ENCODE data around the gene PLEKHA7.

The PLEKHA7 gene

DNA sequence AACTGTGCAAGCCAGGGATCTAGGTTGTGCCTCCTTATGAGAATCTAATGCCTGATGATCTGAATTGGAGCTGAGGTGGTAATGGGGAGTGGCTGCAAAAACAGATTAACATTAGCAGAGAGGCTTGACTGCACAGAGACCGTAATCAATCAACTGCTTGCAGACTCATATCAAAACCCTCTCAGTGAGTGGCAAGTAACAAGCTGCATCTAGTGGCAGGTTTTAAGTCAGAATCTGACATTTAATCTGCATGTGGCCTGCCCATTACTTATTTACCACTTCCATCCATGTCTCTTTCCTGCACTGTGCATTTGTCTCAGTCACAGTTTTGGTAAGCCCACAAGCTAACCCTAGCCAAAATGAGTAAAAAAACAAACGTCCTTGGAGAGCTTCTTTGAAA lies 264.5 kb downstream of the PLEKHA7 start:
- no peak overlapping the region for H3K27ac ChIP-seq
- TF ChIP-seq ZFX (IDR thresholded peaks at IDR 0.05; ENCODE audit: borderline replicate concordance) = no peak
- TF ChIP-seq, protein P1, sequence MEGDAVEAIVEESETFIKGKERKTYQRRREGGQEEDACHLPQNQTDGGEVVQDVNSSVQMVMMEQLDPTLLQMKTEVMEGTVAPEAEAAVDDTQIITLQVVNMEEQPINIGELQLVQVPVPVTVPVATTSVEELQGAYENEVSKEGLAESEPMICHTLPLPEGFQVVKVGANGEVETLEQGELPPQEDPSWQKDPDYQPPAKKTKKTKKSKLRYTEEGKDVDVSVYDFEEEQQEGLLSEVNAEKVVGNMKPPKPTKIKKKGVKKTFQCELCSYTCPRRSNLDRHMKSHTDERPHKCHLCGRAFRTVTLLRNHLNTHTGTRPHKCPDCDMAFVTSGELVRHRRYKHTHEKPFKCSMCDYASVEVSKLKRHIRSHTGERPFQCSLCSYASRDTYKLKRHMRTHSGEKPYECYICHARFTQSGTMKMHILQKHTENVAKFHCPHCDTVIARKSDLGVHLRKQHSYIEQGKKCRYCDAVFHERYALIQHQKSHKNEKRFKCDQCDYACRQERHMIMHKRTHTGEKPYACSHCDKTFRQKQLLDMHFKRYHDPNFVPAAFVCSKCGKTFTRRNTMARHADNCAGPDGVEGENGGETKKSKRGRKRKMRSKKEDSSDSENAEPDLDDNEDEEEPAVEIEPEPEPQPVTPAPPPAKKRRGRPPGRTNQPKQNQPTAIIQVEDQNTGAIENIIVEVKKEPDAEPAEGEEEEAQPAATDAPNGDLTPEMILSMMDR (IDR thresholded peaks at IDR 0.05) = no peak

DNA sequence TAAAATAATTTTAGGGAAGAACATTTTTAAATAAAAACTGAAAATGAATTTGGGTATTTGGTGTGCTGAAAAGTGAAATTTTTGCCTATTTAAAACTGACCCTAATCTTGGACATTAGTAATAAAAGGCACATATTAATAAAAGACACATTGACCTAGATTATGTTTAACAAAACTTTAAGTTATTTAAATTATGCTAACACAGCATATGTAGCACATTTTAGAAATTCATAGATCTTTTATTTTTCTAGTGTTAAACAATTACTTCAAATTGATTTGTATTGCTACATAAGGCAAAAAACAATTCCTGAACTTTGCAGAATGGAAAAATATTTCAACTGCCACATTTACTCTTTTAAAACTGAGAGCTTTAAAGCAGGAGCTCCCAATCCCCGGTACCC lies 265.1 kb downstream of the PLEKHA7 start:
- H3K27ac ChIP-seq = no peak overlapping the region
- TF ChIP-seq, protein P1 (IDR thresholded peaks at IDR 0.05) = no peak
- no peak for TF ChIP-seq ZFX (IDR thresholded peaks at IDR 0.05; ENCODE audit: borderline replicate concordance)

DNA sequence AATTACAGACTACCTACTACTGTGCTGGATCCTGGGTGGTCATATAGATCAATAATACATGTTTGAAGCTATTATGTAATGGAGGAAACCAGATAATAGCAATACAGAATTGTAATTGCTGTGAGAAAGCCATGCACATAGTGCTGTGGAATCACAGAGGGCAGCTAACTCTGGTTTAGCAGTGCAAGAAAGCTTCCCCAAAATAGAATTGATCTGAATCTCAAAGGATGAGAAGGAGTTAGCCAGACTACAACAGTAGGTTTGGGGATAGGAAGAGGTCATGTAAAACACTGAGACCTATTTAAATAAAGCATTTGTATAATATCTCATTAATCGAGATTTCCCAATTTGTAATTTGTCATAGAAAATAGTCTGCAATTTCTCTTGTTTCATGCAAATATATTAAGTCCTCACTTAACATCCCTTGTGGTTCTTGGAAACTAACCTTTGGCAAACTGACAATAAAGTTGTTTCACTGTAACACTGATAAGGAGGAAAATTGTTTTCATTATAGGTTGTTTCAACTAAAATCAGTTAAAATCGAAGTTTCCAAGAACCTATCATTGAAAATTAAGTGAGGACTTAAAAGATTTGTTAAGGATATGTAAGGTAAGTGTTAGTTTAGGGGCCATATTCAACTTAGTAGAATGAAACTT lies 268.1 kb downstream of the PLEKHA7 start:
- TF ChIP-seq ZFX (IDR thresholded peaks at IDR 0.05; ENCODE audit: borderline replicate concordance) = no peak
- TF ChIP-seq, protein P1 (IDR thresholded peaks at IDR 0.05) = no peak
- H3K27ac ChIP-seq = no peak overlapping the region

DNA sequence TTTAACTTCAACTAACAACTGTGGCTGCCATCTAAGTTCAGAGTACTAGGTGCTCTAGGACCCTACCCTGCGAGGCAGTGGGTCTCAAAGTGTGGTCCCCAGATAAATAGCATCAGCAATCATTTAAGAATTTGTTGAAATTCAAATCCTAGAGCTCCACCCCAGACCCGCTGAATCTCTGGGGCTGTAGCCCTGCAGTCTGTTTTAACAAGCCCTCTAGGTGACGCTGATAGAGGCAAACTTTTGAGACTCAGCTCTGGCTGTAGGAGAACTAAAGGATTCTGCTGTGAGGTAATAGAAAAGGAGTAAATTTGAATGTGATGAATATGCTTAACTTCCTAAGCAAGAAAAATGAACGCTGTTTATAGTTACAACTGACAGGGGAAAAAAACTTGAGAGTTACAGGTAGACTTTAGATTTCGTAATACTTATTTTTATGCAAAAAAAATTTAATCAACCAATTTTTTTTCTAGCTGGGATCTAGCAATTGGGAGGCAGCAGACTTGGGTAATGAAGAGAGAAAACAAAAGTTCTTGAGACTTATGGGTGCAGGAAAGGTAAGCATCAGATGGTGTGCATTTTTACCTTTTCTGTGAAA lies 270.0 kb downstream of the PLEKHA7 start:
- H3K27ac ChIP-seq = no peak overlapping the region
- no peak for TF ChIP-seq ZFX (IDR thresholded peaks at IDR 0.05; ENCODE audit: borderline replicate concordance)
- TF ChIP-seq, protein P1 (IDR thresholded peaks at IDR 0.05) = no peak

DNA sequence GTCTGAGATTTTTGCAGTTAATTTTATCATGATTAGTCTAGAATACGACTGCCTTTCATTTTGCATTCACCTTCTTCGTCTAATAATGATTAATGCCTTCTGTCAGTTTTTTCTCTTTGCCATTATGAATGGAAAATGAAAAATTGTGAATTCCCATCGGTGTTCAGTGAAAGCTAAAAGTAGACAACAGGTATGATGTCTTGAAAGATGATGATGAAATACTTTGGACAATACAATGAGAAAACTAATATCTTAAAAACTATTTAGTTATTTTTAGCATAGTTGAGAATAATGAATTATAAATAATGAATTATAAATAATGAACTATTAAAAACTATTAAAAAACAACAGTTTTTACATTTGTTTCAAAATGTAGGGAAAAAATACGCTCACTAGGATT lies 270.7 kb downstream of the PLEKHA7 start:
- TF ChIP-seq ZFX (IDR thresholded peaks at IDR 0.05; ENCODE audit: borderline replicate concordance) = no peak
- TF ChIP-seq, protein P1 (IDR thresholded peaks at IDR 0.05) = no peak
- H3K27ac ChIP-seq = no peak overlapping the region

DNA sequence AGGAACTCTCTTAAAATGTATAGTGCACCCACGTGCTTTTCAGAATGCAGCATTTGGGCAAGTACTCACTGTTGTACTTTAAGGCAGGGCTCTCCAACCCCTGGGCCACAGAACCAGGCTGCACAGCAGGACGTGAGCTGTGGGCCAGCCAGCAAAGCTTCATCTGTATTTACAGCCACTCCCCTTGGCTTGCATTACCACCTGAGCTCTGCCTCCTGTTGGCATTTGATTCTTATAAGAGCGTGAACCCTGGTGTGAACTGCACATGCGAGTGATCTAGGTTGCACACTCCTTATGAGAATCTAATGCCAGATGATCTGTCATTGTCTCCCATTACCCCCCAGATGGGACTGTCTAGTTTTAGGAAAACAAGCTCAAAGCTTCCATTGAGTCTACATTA lies 272.7 kb downstream of the PLEKHA7 start:
- H3K27ac ChIP-seq = 0 out of 2 replicates have a peak overlapping the region, but pooled peaks have one; percentile 28
- TF ChIP-seq ZFX (IDR thresholded peaks at IDR 0.05; ENCODE audit: borderline replicate concordance) = no peak
- TF ChIP-seq, protein P1 (IDR thresholded peaks at IDR 0.05) = no peak
